SW 1271 (cell line): ENCODE measurements around the gene RAB11B.
"Not testable (repeated sequence)": the region's sequence is repeated elsewhere in the genome, so short reads cannot be mapped to it uniquely, and the experiment has no call there.

ENCODE experiments used
- DNase-seq, 2 experiments: peaks; one replicate each; lab custom pipeline; 2025; lab: John Stamatoyannopoulos, UW

The RAB11B gene

DNA sequence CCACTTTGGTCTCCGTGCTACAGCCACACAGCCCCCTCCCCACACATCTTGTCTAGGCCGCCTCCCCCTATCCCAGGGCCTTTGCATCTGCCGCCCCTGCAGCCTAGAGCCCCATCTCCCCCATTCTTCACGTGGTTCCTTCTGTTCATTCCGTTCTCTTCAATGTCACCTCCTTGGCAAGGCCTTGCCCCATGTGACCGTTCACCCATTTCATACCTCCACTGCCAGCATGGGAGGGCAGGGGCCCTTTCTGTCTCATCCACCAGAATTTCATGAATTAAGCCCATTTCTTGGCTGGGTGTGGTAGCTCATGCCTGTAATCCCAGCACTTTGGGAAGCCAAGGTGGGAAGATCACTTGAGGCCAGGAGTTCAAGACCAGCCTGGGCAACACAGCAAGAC lies 38.9 kb downstream of the RAB11B start:
- DNase-seq = no peak

DNA sequence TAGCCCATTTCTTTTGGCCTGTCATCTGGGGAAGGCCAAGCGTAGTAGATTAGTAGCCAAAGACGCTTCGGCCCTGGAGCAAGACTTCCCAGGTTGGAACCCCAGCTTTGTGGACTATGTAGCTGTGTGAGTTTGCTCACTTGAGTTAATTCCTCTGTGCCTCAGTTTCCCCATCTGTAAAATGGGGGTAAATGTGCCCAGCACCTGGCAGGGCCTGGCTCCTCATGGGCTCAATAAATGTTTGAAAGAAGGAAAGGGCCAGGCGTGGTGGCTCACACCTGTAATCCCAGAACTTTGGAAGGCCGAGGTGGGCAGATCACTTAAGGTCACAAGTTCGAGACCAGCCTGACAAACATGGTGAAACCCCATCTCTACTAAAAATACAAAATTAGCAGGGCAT lies 39.7 kb downstream of the RAB11B start:
- DNase-seq = no peak

DNA sequence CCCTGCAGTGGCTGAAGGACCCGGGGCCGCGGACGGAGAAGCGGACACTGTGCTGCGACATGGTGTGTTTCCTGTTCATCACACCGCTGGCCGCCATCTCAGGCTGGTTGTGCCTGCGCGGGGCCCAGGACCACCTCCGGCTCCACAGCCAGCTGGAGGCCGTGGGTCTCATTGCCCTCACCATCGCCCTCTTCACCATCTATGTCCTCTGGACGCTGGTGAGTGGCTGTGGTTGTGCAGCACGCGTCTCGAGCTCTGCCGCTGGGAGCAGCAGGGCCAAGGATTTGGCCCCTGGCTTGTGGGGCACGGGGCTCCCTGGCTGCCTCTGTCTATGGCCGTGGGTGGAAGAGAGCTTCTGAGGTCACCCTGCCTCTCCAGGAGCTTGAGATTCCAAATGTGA lies 40.5 kb downstream of the RAB11B start:
- no peak for DNase-seq

DNA sequence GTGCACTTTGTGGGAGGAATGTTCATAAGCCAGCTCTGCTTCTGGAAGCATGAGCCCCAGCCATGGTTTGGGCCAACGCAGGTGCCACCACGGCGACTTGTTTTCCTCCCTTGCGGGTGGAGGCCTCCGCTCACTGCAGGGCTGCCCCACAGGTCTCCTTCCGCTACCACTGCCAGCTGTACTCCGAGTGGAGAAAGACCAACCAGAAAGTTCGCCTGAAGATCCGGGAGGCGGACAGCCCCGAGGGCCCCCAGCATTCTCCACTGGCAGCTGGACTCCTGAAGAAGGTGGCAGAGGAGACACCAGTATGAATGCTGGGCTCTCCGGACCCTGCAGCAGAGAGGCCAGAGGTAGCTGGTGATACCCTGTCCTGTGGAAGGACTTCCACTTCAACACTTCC lies 48.1 kb downstream of the RAB11B start:
- DNase-seq = no peak

DNA sequence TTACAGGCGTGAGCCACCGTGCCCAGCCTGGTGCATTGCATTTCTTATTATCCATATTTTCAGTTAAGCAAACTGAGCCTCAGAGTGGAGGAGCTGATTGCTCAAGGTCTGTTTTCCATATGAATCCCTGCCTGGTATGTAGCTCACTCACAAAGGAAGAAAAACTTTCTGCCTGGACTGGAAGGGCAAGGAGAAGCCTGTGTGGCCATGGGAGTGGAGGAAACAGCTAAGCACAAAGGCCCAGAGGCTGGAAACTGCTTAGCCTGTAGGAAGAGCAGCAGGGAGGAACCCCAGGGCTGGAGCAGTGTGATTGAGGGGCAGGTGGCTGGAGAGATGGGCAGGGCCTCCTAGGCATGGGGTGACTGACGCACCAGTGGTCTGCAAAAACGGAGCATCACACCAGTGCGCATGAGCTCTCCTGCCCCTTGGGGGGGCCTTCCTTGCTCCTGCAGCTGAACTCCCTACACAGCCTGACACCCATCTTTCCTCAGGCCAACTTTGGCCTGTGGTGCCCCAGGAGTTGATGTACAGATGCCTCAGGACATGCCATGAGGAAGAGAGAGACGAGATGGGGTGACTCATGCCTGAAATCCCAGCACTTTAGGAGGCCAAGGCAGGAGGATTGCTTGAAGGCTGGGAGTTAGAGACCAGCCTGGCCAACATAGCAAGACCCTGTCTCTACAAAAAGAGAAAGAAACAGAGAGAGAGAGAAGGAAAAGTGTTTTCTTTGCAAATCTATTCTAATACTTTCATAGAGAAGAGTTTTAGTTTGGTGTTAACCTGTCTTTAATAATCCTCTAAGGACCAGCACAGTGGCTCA lies 51.8 kb downstream of the RAB11B start:
- no peak for DNase-seq

DNA sequence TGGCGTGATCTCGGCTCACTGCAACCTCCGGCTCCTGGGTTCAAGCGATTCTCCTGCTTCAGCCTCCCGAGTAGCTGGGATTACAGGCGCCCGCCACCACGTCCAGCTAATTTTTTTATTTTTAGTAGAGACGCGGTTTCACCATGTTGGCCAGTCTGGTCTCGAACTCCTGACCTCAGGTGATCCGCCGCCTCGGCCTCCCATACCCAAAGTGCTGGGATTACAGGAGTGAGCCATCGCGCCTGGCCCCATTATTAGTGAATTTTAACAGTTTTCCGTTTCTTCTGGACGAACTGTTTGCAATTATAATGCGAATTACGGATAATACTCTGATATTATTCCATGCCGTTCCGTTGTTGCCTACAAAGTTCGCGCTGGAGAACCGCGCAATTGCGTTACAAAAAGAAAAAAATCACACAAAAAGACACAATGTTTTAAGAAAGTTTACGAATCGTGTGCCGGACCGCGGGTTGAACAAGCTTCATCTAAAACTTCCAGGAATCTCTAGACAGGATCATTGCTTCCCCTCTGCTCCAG lies 54.0 kb downstream of the RAB11B start:
- DNase-seq = not testable (repeated sequence)

DNA sequence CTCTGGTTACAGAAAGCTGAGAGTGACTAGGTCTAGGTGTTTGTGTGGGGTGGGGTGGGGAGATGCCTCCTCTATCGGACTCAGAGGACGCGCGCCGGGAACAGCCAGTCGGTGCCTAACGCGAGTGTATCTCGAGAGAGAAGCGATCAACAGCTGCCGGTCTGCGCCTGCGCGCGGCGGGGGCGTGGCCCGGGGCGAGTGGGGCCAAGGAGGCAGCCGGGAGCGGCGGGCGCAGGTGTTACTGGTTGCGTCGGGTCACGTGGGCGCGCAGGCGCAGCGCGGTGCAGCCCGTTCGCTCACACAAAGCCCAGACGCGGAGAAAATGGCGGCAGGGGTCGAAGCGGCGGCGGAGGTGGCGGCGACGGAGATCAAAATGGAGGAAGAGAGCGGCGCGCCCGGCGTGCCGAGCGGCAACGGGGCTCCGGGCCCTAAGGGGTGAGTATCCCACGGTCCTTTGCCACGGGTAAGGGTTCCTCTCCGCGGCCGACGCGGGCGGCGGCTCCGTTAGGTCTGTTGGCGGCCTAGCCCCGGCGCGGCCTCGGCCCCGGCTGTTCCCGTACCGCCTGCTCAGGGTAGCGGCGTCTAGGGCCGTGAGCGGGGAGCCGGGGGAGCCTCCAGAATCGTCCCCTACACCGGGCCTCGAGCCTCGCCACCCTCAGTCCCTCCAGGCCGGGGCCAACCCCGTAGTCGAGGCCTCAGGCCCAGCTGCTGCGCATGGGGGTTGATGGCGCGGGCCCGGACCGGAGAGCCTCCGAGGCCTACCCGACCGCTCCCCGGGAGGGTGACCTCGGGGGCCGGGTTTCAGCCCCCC lies 54.7 kb downstream of the RAB11B start, which contains the start of gene HNRNPM:
TSS of gene HNRNPM (plus strand) at position 299 of the 811 bp plus-strand sequence. CDS start at position 323, 24 bp downstream.
- DNase-seq = peak; percentile 86 to 98

DNA sequence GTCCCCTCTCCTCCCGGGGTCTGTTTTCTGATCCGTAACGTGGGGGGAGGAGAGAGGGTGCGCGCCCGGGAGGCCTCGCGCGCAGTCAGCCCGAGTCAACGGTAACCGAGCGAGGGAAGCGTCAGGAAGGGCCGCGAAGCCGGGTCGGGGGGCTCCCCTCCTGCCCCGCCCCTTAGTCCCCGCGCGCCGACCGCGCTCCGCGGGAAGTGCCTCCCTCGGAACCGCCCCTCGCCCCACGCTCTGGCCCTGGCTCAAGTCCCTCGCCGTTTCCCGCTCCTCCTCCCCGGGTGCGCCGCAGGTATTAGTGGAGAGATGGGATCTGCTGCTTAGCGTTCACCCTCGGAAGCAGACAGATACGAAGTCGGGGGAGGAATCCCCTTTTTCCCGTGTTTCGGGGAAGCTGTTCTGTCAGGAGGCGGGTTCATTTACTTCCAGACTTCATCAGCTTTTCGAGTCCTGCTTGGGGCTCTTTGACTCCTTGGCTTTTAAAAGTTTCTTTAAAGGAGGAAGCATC lies 55.4 kb downstream of the RAB11B start:
- peak in 1 of 2 experiments; percentile 13 for DNase-seq

DNA sequence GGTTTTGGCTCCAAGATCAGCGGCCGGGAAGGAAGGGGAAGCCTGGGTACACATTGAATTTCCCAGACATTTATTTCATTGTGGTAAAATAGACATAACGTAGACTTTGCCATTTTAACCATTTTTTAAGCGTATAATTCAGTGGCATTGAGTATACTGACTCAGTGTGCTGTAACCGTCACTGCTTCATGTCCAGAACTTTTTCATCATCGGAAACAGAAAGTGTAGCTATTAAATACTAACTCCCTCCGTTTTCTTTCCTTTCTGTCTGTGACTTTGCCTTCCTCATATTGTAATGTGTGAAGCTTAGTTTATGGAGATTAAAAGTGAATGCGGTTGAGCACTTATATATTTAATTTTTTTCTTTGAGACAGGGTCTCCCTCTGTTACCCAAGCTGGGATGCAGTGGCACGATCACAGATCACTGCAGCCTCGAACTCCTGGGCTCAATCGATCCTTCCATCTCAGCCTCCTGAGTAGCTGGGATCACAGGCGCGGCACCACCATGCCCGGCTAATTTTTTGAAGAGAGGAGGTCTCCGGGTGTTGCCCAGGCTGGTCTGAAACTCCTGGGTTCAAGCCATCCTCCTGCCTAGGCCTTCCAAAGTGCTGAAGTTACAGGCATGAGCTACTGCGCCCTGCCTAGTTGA lies 56.0 kb downstream of the RAB11B start:
- DNase-seq = no peak

DNA sequence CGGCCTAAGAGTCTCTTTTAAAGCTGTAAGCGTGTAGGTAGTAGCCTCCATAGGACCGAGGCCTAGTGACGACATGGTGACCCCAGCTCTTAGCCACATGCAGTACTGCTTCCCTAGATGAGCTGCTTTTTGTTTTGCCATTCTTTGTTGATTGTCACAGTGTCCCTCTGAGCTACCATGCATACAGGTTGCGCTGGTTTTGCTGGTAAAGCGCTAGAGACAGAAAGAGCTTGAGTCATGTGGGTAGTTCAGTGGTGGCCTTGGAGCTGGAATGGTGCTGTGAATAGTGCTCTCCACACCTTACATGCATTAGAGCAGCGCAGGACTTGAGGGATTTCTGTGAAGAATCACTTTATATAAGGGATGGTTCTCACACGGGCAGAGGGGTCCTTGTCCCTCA lies 59.7 kb downstream of the RAB11B start:
- no peak for DNase-seq

DNA sequence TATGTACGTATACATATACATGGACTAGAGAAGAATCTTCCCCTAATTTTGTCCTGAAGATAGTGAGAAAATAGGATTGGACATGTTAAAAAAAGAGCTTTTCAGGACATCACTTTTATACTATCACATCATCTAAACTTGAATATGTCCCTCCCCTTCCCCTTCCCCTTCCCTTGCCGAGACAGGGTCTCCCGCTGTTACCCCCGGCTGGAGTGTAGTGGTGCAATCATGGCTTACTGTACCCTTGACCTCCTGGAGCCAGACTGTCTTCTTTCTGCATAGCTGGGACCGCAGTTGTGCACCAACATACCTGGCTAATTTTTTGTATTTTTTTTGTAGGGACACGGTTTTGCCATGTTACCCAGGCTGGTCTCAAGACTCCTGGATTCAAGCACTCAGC lies 61.2 kb downstream of the RAB11B start:
- DNase-seq = no peak

DNA sequence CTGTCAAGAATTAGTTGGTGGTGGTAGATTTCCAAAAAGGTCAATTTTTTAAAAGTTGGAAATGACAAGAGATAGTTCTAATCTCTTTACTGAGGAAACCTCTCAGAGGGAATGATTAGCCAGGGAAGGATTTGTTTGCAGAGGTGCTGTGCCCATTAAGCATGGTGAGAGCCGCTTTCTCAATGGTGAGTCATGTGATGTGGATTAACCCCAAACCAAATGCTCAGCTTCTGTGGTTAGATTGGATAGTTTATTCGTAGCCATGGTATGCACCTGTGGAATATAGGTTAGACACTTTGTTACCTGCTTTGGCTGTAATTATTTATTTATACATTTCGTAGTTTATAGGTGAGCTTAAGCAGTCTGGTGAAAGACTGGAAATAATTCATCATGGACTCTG lies 61.7 kb downstream of the RAB11B start:
- peak in 1 of 2 experiments; percentile 17 for DNase-seq

DNA sequence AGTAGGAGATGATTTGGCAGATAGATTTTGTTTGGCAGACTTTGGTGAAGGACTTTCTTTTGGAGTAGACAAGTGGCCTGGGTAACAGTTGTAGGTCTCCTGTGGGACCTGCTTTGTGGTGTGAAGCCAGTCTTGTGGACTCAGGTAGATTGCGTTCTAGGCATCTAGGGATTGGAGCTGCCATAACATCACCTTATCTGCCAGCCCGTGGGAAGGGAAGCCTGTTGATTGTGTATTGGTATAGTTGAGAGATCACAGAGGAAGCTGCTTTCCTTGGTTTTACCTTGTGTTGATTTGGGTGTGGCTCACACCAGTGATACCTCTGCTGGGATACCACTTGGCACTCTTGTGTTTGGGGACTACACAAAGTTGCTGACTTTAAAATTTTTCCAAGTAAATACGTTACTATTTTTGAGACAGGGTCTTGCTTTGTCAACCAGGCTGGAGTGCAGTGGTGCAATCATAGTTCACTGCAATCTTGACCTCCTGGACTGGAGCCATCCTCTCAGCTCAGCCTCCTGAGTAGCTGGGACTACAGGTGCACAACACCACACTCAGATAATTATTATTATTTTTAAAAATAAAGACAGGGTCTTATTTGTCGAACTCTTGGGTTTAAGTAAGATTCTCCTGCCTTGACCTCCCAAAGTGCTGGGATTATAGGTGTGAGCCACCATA lies 62.4 kb downstream of the RAB11B start:
- DNase-seq = no peak

DNA sequence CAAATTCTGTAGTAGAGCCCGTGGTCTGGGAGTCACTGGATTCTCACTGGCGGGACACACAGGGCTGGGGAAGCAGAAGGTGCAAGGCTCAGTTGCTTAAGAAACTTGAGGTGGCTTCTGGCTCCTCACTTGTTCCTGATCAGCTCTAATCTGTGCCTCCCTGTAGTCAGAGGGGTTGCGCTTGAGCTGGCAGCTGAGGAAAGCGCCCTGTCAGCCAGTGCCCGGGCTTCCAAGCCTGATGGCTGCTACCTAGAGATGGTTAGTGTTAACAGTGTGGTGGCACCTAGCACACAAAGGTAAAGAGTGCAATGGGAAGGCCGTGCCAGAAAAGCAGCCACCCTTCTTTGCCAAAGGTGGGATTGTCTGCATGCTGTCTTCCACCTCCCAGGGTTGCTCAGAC lies 63.5 kb downstream of the RAB11B start:
- no peak for DNase-seq
